ENCODE measurements around the gene GPS1. TPM values are rescaled to one million over a fixed set of nuclear protein-coding genes. Genes with fewer than 3 reads are reported as not detected.
A peak's percentile ranks its signal among the peaks of the same experiment; 100 is the strongest.

GPS1 gene
- total and polyA plus RNA-seq, 9 of the 15 experiments (the other 6 are each of a cell fraction or from before 2014, with no cell fraction given), result 3.1 to 167 (median 69.9) TPM

DNA sequence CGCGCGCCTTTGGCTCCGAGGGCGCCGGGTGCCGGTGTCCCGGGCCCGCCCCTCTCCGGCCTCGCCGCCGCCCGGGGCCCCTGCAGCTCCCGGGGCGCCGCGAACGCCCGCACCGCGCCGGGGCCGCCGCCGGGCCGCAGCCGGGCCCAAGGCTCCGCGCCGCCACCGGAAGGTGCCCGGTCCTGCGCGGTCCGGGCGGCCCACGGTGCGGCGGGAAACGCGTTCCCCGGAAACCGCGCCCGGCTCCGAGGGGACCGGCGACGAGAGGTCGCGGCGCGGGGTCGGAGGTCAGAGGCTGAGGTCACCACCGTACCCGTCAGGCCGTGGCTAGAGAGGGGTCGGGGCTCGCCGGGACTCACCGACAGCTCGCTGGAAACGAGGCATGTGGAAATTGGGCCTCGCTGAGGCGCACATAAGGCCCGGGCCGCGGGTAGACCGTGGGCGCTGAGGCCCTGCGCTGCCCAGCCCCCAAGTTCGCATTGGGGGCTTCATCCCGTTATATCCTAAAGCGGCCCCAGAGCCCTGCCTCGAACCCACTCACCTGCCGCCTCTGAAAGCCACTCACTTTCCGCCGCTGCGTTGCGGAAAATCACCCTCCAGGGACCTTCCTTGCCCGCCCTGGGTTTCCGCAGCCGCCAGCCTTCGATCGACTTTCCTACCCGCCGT lies 14.1 kb downstream of the GPS1 start, which contains the start of gene DUS1L (continued):
- TF ChIP-seq HDAC1 (IDR thresholded peaks at IDR 0.05), result no peak
- TF ChIP-seq, protein P1, sequence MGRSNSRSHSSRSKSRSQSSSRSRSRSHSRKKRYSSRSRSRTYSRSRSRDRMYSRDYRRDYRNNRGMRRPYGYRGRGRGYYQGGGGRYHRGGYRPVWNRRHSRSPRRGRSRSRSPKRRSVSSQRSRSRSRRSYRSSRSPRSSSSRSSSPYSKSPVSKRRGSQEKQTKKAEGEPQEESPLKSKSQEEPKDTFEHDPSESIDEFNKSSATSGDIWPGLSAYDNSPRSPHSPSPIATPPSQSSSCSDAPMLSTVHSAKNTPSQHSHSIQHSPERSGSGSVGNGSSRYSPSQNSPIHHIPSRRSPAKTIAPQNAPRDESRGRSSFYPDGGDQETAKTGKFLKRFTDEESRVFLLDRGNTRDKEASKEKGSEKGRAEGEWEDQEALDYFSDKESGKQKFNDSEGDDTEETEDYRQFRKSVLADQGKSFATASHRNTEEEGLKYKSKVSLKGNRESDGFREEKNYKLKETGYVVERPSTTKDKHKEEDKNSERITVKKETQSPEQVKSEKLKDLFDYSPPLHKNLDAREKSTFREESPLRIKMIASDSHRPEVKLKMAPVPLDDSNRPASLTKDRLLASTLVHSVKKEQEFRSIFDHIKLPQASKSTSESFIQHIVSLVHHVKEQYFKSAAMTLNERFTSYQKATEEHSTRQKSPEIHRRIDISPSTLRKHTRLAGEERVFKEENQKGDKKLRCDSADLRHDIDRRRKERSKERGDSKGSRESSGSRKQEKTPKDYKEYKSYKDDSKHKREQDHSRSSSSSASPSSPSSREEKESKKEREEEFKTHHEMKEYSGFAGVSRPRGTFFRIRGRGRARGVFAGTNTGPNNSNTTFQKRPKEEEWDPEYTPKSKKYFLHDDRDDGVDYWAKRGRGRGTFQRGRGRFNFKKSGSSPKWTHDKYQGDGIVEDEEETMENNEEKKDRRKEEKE (IDR thresholded peaks at IDR 0.05; ENCODE audit: borderline replicate concordance in 1 of 2, control insufficient read depth in 1 of 2, low read depth in 2 of 2, low read length in 1 of 2), result peak in 1 of 2 experiments; percentile 90; a peak in 1 of 4 replicates
- peak; percentile 95 for TF ChIP-seq ZBTB7A (IDR thresholded peaks at IDR 0.05; ENCODE audit: borderline replicate concordance, control insufficient read depth, low read depth, low read length)
- no peak for TF ChIP-seq ATF1 (CRISPR knock-in tag; IDR thresholded peaks at IDR 0.05)
- TF ChIP-seq ATF1 (tag; IDR thresholded peaks at IDR 0.05), result peak; percentile 66
- peak; percentile 57 for TF ChIP-seq U2AF1 (optimal IDR thresholded peaks at IDR 0.05; ENCODE audit: low read depth, low read length)
- peak; percentile 90 for TF ChIP-seq HDAC8 (tag; IDR thresholded peaks at IDR 0.05)
- peak; percentile 89 for TF ChIP-seq C11orf30 (IDR thresholded peaks at IDR 0.05; ENCODE audit: low read depth)
- TF ChIP-seq CHD2 (IDR thresholded peaks at IDR 0.05; ENCODE audit: low read depth, low read length), result peak; percentile 5; the same call in 1 of the 2 replicates
- no peak for TF ChIP-seq ZNF551 (CRISPR knock-in tag; IDR thresholded peaks at IDR 0.05)
- TF ChIP-seq ZNF184 (CRISPR knock-in tag; IDR thresholded peaks at IDR 0.05), result no peak
- peak; percentile 79; the same call in 1 of the 2 replicates for TF ChIP-seq MTA3 (IDR thresholded peaks at IDR 0.05; ENCODE audit: borderline replicate concordance)
- 0 out of 2 replicates have a peak, but pooled peaks have one; percentile 31 for TF ChIP-seq SRSF1 (IDR thresholded peaks at IDR 0.05; ENCODE audit: low read depth, low read length)
- TF ChIP-seq, protein P2, sequence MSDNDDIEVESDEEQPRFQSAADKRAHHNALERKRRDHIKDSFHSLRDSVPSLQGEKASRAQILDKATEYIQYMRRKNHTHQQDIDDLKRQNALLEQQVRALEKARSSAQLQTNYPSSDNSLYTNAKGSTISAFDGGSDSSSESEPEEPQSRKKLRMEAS (CRISPR knock-in tag; IDR thresholded peaks at IDR 0.05), result no peak
- peak; percentile 99 for TF ChIP-seq NR2C2 (CRISPR knock-in tag; IDR thresholded peaks at IDR 0.05)
- TF ChIP-seq NR2C2 (tag; IDR thresholded peaks at IDR 0.05), result peak; percentile 100
- TF ChIP-seq, protein P3, sequence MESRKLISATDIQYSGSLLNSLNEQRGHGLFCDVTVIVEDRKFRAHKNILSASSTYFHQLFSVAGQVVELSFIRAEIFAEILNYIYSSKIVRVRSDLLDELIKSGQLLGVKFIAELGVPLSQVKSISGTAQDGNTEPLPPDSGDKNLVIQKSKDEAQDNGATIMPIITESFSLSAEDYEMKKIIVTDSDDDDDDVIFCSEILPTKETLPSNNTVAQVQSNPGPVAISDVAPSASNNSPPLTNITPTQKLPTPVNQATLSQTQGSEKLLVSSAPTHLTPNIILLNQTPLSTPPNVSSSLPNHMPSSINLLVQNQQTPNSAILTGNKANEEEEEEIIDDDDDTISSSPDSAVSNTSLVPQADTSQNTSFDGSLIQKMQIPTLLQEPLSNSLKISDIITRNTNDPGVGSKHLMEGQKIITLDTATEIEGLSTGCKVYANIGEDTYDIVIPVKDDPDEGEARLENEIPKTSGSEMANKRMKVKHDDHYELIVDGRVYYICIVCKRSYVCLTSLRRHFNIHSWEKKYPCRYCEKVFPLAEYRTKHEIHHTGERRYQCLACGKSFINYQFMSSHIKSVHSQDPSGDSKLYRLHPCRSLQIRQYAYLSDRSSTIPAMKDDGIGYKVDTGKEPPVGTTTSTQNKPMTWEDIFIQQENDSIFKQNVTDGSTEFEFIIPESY (CRISPR knock-in tag; IDR thresholded peaks at IDR 0.05), result peak; percentile 97
- TF ChIP-seq, protein P4, sequence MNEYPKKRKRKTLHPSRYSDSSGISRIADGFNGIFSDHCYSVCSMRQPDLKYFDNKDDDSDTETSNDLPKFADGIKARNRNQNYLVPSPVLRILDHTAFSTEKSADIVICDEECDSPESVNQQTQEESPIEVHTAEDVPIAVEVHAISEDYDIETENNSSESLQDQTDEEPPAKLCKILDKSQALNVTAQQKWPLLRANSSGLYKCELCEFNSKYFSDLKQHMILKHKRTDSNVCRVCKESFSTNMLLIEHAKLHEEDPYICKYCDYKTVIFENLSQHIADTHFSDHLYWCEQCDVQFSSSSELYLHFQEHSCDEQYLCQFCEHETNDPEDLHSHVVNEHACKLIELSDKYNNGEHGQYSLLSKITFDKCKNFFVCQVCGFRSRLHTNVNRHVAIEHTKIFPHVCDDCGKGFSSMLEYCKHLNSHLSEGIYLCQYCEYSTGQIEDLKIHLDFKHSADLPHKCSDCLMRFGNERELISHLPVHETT (CRISPR knock-in tag; conservative IDR thresholded peaks at IDR 0.05 in 1 of 2, IDR thresholded peaks at IDR 0.05 in 1 of 2), result peak in 1 of 2 experiments; percentile 98; a peak in 2 of 4 replicates
- TF ChIP-seq ZNF668 (CRISPR knock-in tag; IDR thresholded peaks at IDR 0.05), result peak; percentile 81; the same call in 1 of the 2 replicates
- TF ChIP-seq GABPB1 (CRISPR knock-in tag; IDR thresholded peaks at IDR 0.05), result peak; percentile 98
- TF ChIP-seq NFE2L1 (tag; IDR thresholded peaks at IDR 0.05; ENCODE audit: borderline replicate concordance, low read depth), result no peak

All from K562 (cell line).